HuH-7 (cell line): ENCODE measurements around the gene CIITA.
"Not testable (repeated sequence)": the region's sequence is repeated elsewhere in the genome, so short reads cannot be mapped to it uniquely, and the experiment has no call there.

Experiments used
- DNase-seq: peaks from one replicate; pipeline ENCODE4 v3.0.0; 2011; ENCODE audit warnings: low spot score

CIITA gene

GRCh38 chr16:10937068-10937859 is 60.3 kb downstream of the CIITA start:
- no peak for DNase-seq

GRCh38 chr16:10938321-10938720 is 61.3 kb downstream of the CIITA start:
- no peak for DNase-seq

- no peak for DNase-seq
These were observed 62.0 kb downstream of the CIITA start for GRCh38 chr16:10938796-10939648.

- no peak for DNase-seq
These were observed 62.7 kb downstream of the CIITA start for GRCh38 chr16:10939649-10940234.

GRCh38 chr16:10940501-10941079 is 63.6 kb downstream of the CIITA start:
- DNase-seq: no peak

- no peak for DNase-seq
These were observed 64.3 kb downstream of the CIITA start for GRCh38 chr16:10941127-10941933.

- DNase-seq: not testable (repeated sequence)
These were observed 64.9 kb downstream of the CIITA start for GRCh38 chr16:10941935-10942351.

GRCh38 chr16:10942352-10943063 is 65.5 kb downstream of the CIITA start, which contains the start of gene DEXI:
Gene DEXI (minus strand): TSS chr16:10942468. CDS start chr16:10942005, 463 bp downstream.
- peak; percentile 97 for DNase-seq

GRCh38 chr16:10943064-10943353 is 66.0 kb downstream of the CIITA start:
- no peak for DNase-seq

GRCh38 chr16:10944249-10945064 is 67.5 kb downstream of the CIITA start, which contains the start of gene CLEC16A:
Gene CLEC16A (plus strand): TSS chr16:10944564. CDS start chr16:10944718, 154 bp downstream.
- DNase-seq: peak; percentile 91

GRCh38 chr16:10945065-10945787 is 68.2 kb downstream of the CIITA start:
- no peak for DNase-seq

- no peak for DNase-seq
These were observed 69.3 kb downstream of the CIITA start for GRCh38 chr16:10946308-10946707.

- DNase-seq: no peak
These were observed 70.3 kb downstream of the CIITA start for GRCh38 chr16:10947211-10947787.

GRCh38 chr16:10949424-10949970 is 72.5 kb downstream of the CIITA start:
- no peak for DNase-seq

- DNase-seq: no peak
These were observed 73.4 kb downstream of the CIITA start for GRCh38 chr16:10950393-10950792.

- no peak for DNase-seq
These were observed 74.0 kb downstream of the CIITA start for GRCh38 chr16:10951026-10951425.

- DNase-seq: no peak
These were observed 77.9 kb downstream of the CIITA start for GRCh38 chr16:10954903-10955302.

- DNase-seq: no peak
These were observed 80.9 kb downstream of the CIITA start for GRCh38 chr16:10957771-10958482.
